Gastrocnemius medialis (tissue), 4 donors: ENCODE data around the gene OR11G2.
"Not testable (repeated sequence)": the region's sequence is repeated elsewhere in the genome, so short reads cannot be mapped to it uniquely, and the experiment has no call there.

ENCODE experiments used
- CTCF ChIP-seq, 5 experiments: fragments of 450-650 bp in 3 of 5; fragments of 200-600 bp in 2 of 5; sonication (generic) in 2 of 5; IDR thresholded peaks in 4 of 5; conservative IDR thresholded peaks in 1 of 5; 1 replicate in 4 of 5; 2 replicates in 1 of 5; pipeline ENCODE4 v1.5.1; 2016 to 2019; ENCODE audit warnings: antibody characterized with exemption in 5 of 5, mild to moderate bottlenecking in 3 of 5, moderate library complexity in 3 of 5
- POLR2A ChIP-seq, 2 donors: fragments of 450-650 bp; IDR thresholded peaks; one replicate each; pipeline ENCODE4 v1.6.1; 2017; ENCODE audit warnings: antibody characterized with exemption in 2 of 2, mild to moderate bottlenecking in 2 of 2, moderate library complexity in 2 of 2

GRCh38 chr14:20235415-20235814 lies 44.7 kb downstream of the OR11G2 start:
- TF ChIP-seq CTCF (IDR thresholded peaks at IDR 0.05 in 4 of 5, conservative IDR thresholded peaks at IDR 0.05 in 1 of 5); POLR2A (IDR thresholded peaks at IDR 0.05): not testable (repeated sequence)
